ENCODE data around the gene LENG8. TPM values are rescaled to one million over a fixed set of nuclear protein-coding genes. Genes with fewer than 3 reads are reported as not detected.

The LENG8 gene
- total and polyA plus RNA-seq, 10 of the 15 experiments (the other 5 are each of a cell fraction or from before 2014, with no cell fraction given): 2.3 to 145 (median 34.4) TPM

GRCh38 chr19:54400913-54401312, 48.1 kb upstream of the LENG8 start (continued):
- TF ChIP-seq, protein P1, sequence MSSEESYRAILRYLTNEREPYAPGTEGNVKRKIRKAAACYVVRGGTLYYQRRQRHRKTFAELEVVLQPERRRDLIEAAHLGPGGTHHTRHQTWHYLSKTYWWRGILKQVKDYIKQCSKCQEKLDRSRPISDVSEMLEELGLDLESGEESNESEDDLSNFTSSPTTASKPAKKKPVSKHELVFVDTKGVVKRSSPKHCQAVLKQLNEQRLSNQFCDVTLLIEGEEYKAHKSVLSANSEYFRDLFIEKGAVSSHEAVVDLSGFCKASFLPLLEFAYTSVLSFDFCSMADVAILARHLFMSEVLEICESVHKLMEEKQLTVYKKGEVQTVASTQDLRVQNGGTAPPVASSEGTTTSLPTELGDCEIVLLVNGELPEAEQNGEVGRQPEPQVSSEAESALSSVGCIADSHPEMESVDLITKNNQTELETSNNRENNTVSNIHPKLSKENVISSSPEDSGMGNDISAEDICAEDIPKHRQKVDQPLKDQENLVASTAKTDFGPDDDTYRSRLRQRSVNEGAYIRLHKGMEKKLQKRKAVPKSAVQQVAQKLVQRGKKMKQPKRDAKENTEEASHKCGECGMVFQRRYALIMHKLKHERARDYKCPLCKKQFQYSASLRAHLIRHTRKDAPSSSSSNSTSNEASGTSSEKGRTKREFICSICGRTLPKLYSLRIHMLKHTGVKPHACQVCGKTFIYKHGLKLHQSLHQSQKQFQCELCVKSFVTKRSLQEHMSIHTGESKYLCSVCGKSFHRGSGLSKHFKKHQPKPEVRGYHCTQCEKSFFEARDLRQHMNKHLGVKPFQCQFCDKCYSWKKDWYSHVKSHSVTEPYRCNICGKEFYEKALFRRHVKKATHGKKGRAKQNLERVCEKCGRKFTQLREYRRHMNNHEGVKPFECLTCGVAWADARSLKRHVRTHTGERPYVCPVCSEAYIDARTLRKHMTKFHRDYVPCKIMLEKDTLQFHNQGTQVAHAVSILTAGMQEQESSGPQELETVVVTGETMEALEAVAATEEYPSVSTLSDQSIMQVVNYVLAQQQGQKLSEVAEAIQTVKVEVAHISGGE (CRISPR knock-in tag; IDR thresholded peaks at IDR 0.05): no peak
- TF ChIP-seq NFYA (IDR thresholded peaks at IDR 0.05; ENCODE audit: borderline replicate concordance, low read depth, low read length) (no peak), CHD4 (IDR thresholded peaks at IDR 0.05) (no peak), ATF7 (IDR thresholded peaks at IDR 0.05; ENCODE audit: low read depth) (no peak), SIN3A (IDR thresholded peaks at IDR 0.05; ENCODE audit: low read depth, low read length) (no peak), CHD2 (IDR thresholded peaks at IDR 0.05; ENCODE audit: borderline replicate concordance, low read depth, low read length) (no peak), BMI1 (IDR thresholded peaks at IDR 0.05; ENCODE audit: borderline replicate concordance) (no peak), HDGF (IDR thresholded peaks at IDR 0.05) (no peak), JUNB (IDR thresholded peaks at IDR 0.05) (no peak)
- TF ChIP-seq, protein P2, sequence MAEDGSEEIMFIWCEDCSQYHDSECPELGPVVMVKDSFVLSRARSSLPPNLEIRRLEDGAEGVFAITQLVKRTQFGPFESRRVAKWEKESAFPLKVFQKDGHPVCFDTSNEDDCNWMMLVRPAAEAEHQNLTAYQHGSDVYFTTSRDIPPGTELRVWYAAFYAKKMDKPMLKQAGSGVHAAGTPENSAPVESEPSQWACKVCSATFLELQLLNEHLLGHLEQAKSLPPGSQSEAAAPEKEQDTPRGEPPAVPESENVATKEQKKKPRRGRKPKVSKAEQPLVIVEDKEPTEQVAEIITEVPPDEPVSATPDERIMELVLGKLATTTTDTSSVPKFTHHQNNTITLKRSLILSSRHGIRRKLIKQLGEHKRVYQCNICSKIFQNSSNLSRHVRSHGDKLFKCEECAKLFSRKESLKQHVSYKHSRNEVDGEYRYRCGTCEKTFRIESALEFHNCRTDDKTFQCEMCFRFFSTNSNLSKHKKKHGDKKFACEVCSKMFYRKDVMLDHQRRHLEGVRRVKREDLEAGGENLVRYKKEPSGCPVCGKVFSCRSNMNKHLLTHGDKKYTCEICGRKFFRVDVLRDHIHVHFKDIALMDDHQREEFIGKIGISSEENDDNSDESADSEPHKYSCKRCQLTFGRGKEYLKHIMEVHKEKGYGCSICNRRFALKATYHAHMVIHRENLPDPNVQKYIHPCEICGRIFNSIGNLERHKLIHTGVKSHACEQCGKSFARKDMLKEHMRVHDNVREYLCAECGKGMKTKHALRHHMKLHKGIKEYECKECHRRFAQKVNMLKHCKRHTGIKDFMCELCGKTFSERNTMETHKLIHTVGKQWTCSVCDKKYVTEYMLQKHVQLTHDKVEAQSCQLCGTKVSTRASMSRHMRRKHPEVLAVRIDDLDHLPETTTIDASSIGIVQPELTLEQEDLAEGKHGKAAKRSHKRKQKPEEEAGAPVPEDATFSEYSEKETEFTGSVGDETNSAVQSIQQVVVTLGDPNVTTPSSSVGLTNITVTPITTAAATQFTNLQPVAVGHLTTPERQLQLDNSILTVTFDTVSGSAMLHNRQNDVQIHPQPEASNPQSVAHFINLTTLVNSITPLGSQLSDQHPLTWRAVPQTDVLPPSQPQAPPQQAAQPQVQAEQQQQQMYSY (CRISPR knock-in tag; IDR thresholded peaks at IDR 0.05): no peak

All from GM12878 (cell line).